Measurements from ENCODE around the gene SLC2A11.

DNA sequence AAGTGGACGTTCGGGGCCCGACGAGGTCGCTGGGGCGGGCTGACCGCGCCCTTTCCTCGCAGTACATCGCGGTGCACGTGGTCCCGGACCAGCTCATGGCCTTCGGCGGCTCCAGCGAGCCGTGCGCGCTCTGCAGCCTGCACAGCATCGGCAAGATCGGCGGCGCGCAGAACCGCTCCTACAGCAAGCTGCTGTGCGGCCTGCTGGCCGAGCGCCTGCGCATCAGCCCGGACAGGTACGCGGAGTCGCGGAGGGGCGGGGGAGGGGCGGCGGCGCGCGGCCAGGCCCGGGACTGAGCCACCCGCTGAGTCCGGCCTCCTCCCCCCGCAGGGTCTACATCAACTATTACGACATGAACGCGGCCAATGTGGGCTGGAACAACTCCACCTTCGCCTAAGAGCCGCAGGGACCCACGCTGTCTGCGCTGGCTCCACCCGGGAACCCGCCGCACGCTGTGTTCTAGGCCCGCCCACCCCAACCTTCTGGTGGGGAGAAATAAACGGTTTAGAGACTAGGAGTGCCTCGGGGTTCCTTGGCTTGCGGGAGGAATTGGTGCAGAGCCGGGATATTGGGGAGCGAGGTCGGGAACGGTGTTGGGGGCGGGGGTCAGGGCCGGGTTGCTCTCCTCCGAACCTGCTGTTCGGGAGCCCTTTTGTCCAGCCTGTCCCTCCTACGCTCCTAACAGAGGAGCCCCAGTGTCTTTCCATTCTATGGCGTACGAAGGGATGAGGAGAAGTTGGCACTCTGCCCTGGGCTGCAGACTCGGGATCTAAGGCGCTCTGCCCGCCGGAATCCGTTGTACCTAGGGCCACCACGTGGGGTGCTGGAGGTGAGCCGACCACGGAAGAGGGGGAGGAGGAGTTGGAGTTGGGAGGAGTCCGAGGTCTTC is 37.3 kb downstream of the SLC2A11 start:
- TF ChIP-seq, protein P1, sequence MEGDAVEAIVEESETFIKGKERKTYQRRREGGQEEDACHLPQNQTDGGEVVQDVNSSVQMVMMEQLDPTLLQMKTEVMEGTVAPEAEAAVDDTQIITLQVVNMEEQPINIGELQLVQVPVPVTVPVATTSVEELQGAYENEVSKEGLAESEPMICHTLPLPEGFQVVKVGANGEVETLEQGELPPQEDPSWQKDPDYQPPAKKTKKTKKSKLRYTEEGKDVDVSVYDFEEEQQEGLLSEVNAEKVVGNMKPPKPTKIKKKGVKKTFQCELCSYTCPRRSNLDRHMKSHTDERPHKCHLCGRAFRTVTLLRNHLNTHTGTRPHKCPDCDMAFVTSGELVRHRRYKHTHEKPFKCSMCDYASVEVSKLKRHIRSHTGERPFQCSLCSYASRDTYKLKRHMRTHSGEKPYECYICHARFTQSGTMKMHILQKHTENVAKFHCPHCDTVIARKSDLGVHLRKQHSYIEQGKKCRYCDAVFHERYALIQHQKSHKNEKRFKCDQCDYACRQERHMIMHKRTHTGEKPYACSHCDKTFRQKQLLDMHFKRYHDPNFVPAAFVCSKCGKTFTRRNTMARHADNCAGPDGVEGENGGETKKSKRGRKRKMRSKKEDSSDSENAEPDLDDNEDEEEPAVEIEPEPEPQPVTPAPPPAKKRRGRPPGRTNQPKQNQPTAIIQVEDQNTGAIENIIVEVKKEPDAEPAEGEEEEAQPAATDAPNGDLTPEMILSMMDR (IDR thresholded peaks at IDR 0.05; ENCODE audit: insufficient read depth, low read length) = peak; percentile 29
- TF ChIP-seq, protein P2, sequence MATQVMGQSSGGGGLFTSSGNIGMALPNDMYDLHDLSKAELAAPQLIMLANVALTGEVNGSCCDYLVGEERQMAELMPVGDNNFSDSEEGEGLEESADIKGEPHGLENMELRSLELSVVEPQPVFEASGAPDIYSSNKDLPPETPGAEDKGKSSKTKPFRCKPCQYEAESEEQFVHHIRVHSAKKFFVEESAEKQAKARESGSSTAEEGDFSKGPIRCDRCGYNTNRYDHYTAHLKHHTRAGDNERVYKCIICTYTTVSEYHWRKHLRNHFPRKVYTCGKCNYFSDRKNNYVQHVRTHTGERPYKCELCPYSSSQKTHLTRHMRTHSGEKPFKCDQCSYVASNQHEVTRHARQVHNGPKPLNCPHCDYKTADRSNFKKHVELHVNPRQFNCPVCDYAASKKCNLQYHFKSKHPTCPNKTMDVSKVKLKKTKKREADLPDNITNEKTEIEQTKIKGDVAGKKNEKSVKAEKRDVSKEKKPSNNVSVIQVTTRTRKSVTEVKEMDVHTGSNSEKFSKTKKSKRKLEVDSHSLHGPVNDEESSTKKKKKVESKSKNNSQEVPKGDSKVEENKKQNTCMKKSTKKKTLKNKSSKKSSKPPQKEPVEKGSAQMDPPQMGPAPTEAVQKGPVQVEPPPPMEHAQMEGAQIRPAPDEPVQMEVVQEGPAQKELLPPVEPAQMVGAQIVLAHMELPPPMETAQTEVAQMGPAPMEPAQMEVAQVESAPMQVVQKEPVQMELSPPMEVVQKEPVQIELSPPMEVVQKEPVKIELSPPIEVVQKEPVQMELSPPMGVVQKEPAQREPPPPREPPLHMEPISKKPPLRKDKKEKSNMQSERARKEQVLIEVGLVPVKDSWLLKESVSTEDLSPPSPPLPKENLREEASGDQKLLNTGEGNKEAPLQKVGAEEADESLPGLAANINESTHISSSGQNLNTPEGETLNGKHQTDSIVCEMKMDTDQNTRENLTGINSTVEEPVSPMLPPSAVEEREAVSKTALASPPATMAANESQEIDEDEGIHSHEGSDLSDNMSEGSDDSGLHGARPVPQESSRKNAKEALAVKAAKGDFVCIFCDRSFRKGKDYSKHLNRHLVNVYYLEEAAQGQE (IDR thresholded peaks at IDR 0.05; ENCODE audit: insufficient replicate concordance, low read depth) = no peak
- no peak; the same call in none of the 2 replicates for TF ChIP-seq POLR2AphosphoS5 (IDR thresholded peaks at IDR 0.05; ENCODE audit: low read depth)
- TF ChIP-seq SPI1 (IDR thresholded peaks at IDR 0.05; ENCODE audit: borderline replicate concordance, low read depth) = no peak
